Gastrocnemius medialis (tissue), 4 donors: ENCODE data around the gene ZSCAN12. TPM values are rescaled to one million over a fixed set of nuclear protein-coding genes. Genes with fewer than 3 reads are reported as not detected.

Source experiments
- ATAC-seq, 2 donors: fragments of 150-250 bp; one replicate each; pipeline ENCODE4 v1.9.1; 2016
- DNase-seq, 2 donors: peaks; one replicate each; pipeline ENCODE4 v3.0.0-alpha.2; 2019
- H3K27ac ChIP-seq, 4 donors: fragments of 200-600 bp; sonication (generic); 1 replicate in 1 of 4; 2 replicates in 3 of 4; pipeline ENCODE4 v1.5.1; 2016 to 2018; ENCODE audit warnings: mild to moderate bottlenecking in 2 of 4, moderate library complexity in 1 of 4
- H3K27me3 ChIP-seq, 3 donors: fragments of 200-600 bp; sonication (generic) in 2 of 3; 1 replicate in 1 of 3; 2 replicates in 2 of 3; pipeline versions ENCODE4 v1.5.1 to v1.6.0; 2016 to 2019; ENCODE audit warnings: mild to moderate bottlenecking in 1 of 3, moderate library complexity in 1 of 3
- H3K36me3 ChIP-seq, 2 donors: fragments of 200-600 bp; sonication (generic) in 1 of 2; one replicate each; pipeline ENCODE4 v1.5.1; 2017 to 2018
- H3K4me1 ChIP-seq, 2 donors: fragments of 200-600 bp; sonication (generic) in 1 of 2; one replicate each; pipeline ENCODE4 v1.5.1; 2016 to 2017; ENCODE audit warnings: mild to moderate bottlenecking in 2 of 2
- H3K4me3 ChIP-seq, 4 donors: fragments of 200-600 bp; sonication (generic) in 3 of 4; 1 replicate in 1 of 4; 2 replicates in 3 of 4; pipeline ENCODE4 v1.5.1; 2016 to 2019; ENCODE audit warnings: mild to moderate bottlenecking in 2 of 4
- H3K9me3 ChIP-seq, 3 donors: fragments of 200-600 bp; sonication (generic) in 2 of 3; 1 replicate in 1 of 3; 2 replicates in 2 of 3; pipeline ENCODE4 v1.5.1; 2016 to 2019
- POLR2A ChIP-seq, 2 donors: fragments of 450-650 bp; IDR thresholded peaks; one replicate each; pipeline ENCODE4 v1.6.1; 2017; ENCODE audit warnings: antibody characterized with exemption in 2 of 2, mild to moderate bottlenecking in 2 of 2, moderate library complexity in 2 of 2
- in situ Hi-C, 4 donors: fragments of 200-750 bp; cut with MboI; loops; one replicate each; pipeline versions ENCODE4 v1.15.0 to v1.8.0; 2017; ENCODE audit warnings: low sequenced_read_pairs in 4 of 4
- intact Hi-C: fragments of 100-400 bp; cut with DNase I; formaldehyde crosslinking; loops from one replicate; pipeline ENCODE4 v1.15.1; 2023; ENCODE audit warnings: low total_unique reads
- total RNA-seq, 4 donors: library from RNA; depleted of rRNA; stranded (reverse); fragments of >200 nt; gene quantifications; one replicate each; pipeline versions ENCODE4 v1.1.0 to v1.2.3, GENCODE V29; 2016
- TF ChIP-seq, protein P1 (sequence below), 5 experiments: fragments of 450-650 bp in 3 of 5; fragments of 200-600 bp in 2 of 5; sonication (generic) in 2 of 5; IDR thresholded peaks in 4 of 5; conservative IDR thresholded peaks in 1 of 5; 1 replicate in 4 of 5; 2 replicates in 1 of 5; pipeline ENCODE4 v1.5.1; 2016 to 2019; ENCODE audit warnings: antibody characterized with exemption in 5 of 5, mild to moderate bottlenecking in 3 of 5, moderate library complexity in 3 of 5

The ZSCAN12 gene
- total RNA-seq, 4 donors from 2014 or later: 0.42 to 1.9 (median 0.63) TPM

- DNase-seq (no peak), ATAC-seq (no peak)
- Histone ChIP-seq H3K9me3 (no peaks in the 10 kb centered on the region), H3K4me1 (peaks cover 11 to 13% of the 10 kb centered on the region in 2 donors), H3K27ac (no peak overlapping the region), H3K4me3 (no peak overlapping the region), H3K27me3 (no peaks in the 10 kb centered on the region), H3K36me3 (peaks cover 0 to 11% of the 10 kb centered on the region in 2 donors)
- TF ChIP-seq, protein P1, sequence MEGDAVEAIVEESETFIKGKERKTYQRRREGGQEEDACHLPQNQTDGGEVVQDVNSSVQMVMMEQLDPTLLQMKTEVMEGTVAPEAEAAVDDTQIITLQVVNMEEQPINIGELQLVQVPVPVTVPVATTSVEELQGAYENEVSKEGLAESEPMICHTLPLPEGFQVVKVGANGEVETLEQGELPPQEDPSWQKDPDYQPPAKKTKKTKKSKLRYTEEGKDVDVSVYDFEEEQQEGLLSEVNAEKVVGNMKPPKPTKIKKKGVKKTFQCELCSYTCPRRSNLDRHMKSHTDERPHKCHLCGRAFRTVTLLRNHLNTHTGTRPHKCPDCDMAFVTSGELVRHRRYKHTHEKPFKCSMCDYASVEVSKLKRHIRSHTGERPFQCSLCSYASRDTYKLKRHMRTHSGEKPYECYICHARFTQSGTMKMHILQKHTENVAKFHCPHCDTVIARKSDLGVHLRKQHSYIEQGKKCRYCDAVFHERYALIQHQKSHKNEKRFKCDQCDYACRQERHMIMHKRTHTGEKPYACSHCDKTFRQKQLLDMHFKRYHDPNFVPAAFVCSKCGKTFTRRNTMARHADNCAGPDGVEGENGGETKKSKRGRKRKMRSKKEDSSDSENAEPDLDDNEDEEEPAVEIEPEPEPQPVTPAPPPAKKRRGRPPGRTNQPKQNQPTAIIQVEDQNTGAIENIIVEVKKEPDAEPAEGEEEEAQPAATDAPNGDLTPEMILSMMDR (IDR thresholded peaks at IDR 0.05 in 4 of 5, conservative IDR thresholded peaks at IDR 0.05 in 1 of 5): no peak
- TF ChIP-seq POLR2A (IDR thresholded peaks at IDR 0.05): no peak
- intact Hi-C loops: no loop called here
- in situ Hi-C loops: no loop called here
These were observed 66.5 kb downstream of the ZSCAN12 start for GRCh38 chr6:28333047-28333446.

DNA sequence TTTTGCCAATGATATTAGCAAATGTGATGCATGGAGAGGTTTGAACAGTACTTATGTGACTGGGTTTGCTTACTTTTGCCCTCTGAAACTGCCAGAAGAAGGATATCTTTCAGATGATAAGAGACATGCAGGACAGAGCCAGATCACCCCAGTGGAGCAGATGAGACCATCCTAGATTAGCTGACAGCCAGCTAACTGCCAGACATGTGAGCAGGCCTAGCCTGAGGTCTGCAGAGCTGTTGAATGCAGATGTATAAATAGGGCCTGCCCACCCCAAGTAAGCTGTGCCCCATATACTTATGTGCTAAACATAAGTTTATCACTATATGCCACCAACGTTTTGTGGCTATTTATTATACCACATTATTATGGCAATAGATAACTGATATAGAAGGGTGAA, 69.5 kb downstream of the ZSCAN12 start:
- Histone ChIP-seq H3K27me3 (no peaks in the 10 kb centered on the region), H3K4me1 (peaks cover 0 to 4% of the 10 kb centered on the region in 2 donors), H3K4me3 (no peak overlapping the region), H3K9me3 (peaks cover 0 to 20% (median 16%) of the 10 kb centered on the region in 3 donors), H3K36me3 (peaks cover 18 to 41% of the 10 kb centered on the region in 2 donors), H3K27ac (no peak overlapping the region)
- TF ChIP-seq POLR2A (IDR thresholded peaks at IDR 0.05): no peak
- TF ChIP-seq, protein P1 (IDR thresholded peaks at IDR 0.05 in 4 of 5, conservative IDR thresholded peaks at IDR 0.05 in 1 of 5): no peak
- intact Hi-C loops: no loop called here
- in situ Hi-C loops: no loop called here
- ATAC-seq (no peak), DNase-seq (no peak)

Other genes starting within 250 kb of the ZSCAN12 start
- gene ZSCAN9, start 174.5 kb downstream of the ZSCAN12 start, total RNA-seq: 1 to 10 TPM; 3.7 to 6.5 (median 4.3) TPM
- 1 to 10 TPM in 3 of 4 donors, under 1 TPM in 1; 0.82 to 3.3 (median 1.1) TPM for gene ZKSCAN4, start 147.5 kb downstream of the ZSCAN12 start, total RNA-seq
- 10 to 100 TPM in 1 of 4 donors, 1 to 10 TPM in 3; 1.5 to 10.1 (median 5.6) TPM for gene NKAPL, start 140.4 kb downstream of the ZSCAN12 start, total RNA-seq
- 10 to 100 TPM in 2 of 4 donors, 1 to 10 TPM in 2; 7.3 to 13.4 (median 9.8) TPM for gene ZSCAN26, start 132.6 kb downstream of the ZSCAN12 start, total RNA-seq
- gene PGBD1, start 118.2 kb downstream of the ZSCAN12 start, total RNA-seq: 1 to 10 TPM in 3 of 4 donors, under 1 TPM in 1; 0.80 to 2.8 (median 1.5) TPM
- 10 to 100 TPM in 2 of 4 donors, 1 to 10 TPM in 2; 2.4 to 14.1 (median 7.5) TPM for gene ZSCAN31, start 63.6 kb downstream of the ZSCAN12 start, total RNA-seq
- 1 to 10 TPM; 1.5 to 4.5 (median 2.4) TPM for gene ZKSCAN3, start 49.8 kb downstream of the ZSCAN12 start, total RNA-seq
- under 1 TPM in 2 of 4 donors, not detected in 2; 0.25 to 0.62 TPM for gene ZSCAN23, start 43.7 kb upstream of the ZSCAN12 start, total RNA-seq
- not detected for gene GPX6, start 116.0 kb upstream of the ZSCAN12 start, total RNA-seq
- gene GPX5, start 126.1 kb upstream of the ZSCAN12 start, total RNA-seq: not detected